GM10266 (cell line): ENCODE results near the gene ANGPT4.

Experiments used
- DNase-seq: peaks from one replicate; pipeline ENCODE4 v3.0.0; 2012; ENCODE audit errors: extremely low spot score
- TF ChIP-seq, protein P1 (sequence below): IDR thresholded peaks from 2 replicates; pipeline ENCODE4 v1.5.1; 2012; ENCODE audit warnings: mild to moderate bottlenecking, low read depth; ENCODE audit not compliant: control insufficient read depth, insufficient read depth; ENCODE audit errors: missing control alignments

Gene ANGPT4

DNA sequence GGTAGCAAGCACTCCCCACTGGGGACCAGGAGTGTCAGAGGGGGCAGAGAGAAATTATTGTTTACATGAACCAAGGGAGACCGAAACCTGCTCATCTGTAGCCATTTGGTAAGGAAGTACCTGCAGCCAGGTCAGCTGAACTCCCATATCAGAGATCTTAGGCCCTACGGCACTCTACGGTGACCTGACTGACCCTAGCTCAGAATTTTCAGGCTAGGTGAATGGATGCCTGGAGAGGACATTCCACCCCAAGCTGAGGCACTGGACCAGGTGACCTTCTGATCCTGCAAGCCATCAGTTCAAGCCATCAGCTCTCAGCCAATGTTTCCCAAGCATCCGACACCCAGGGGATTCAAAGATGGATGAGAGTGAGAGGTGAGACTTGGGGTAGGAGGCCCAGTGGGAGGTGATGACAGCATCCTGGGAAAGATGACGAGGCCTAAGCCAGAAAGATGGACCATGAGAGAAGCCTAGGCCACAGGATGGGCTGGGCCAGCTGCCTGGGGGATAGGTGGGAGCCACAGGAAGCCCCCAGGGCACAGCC, 2.8 kb downstream of the ANGPT4 start:
- DNase-seq, result no peak
- TF ChIP-seq, protein P1, sequence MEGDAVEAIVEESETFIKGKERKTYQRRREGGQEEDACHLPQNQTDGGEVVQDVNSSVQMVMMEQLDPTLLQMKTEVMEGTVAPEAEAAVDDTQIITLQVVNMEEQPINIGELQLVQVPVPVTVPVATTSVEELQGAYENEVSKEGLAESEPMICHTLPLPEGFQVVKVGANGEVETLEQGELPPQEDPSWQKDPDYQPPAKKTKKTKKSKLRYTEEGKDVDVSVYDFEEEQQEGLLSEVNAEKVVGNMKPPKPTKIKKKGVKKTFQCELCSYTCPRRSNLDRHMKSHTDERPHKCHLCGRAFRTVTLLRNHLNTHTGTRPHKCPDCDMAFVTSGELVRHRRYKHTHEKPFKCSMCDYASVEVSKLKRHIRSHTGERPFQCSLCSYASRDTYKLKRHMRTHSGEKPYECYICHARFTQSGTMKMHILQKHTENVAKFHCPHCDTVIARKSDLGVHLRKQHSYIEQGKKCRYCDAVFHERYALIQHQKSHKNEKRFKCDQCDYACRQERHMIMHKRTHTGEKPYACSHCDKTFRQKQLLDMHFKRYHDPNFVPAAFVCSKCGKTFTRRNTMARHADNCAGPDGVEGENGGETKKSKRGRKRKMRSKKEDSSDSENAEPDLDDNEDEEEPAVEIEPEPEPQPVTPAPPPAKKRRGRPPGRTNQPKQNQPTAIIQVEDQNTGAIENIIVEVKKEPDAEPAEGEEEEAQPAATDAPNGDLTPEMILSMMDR, result no peak

DNA sequence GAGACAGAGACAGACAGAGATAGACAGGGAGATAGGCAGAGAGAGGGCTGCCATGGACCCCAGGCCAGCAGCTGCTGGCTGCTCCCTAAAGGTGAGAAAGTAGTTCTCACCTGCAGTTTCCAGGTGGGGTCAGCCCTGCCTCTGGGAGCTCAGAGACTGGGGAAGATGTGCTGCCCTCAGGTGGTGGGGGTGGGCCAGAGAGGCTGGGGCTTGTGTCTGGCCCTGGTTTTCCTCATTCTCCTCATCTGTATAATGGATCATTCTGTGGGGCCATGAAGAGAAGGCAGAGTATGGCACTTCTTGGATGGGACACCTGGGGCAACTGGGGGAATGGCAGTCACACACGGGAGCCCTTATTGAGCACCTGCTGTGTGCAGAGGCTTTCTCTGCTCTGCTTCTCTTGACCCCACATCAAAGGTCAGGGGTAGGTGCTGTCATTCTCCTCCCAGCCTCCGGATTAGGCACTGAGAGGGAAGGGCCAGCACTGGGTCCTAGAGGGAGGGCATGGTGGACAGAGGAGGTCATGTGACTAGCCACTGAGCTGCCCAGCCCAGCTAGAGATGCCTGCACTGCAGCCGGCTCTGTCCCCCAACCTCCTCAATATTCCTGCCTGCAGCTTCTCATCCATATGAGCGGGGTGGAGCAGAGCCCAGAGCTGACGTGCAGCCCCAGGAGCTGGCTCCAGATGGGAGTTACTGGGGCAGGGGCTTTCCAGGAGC, 4.1 kb downstream of the ANGPT4 start:
- DNase-seq, result no peak
- TF ChIP-seq, protein P1, result peak; percentile 21

GRCh38 chr20:910870-911770, 5.0 kb downstream of the ANGPT4 start:
- TF ChIP-seq, protein P1, result no peak
- no peak for DNase-seq

- no peak for DNase-seq
- TF ChIP-seq, protein P1, result no peak
These were observed 5.8 kb downstream of the ANGPT4 start for GRCh38 chr20:910132-910869.

DNA sequence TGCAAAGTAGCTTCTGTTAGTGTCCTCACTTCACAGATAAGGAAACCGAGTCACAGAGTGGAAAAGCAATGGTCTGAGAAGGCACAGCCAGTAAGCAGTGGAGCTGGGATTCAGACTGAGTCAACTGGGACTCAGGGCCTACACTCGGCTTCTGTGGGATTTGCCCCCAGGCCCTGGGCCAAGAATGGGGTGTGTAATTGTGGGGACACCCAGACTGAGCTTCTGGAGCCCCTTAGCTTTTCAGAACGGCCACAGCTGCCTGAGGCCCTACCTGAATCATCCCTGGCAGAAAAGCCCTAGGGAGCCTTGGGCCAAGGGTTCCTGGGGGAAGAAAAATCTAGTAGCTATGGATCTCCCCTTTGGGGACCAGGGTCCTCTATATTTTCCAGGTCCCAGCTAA, 6.5 kb downstream of the ANGPT4 start:
- no peak for DNase-seq
- TF ChIP-seq, protein P1, result no peak

GRCh38 chr20:906703-907270, 9.3 kb downstream of the ANGPT4 start:
- TF ChIP-seq, protein P1, result no peak
- DNase-seq, result no peak
